ENCODE data around the gene IMPACT. TPM values are rescaled to one million over a fixed set of nuclear protein-coding genes. Genes with fewer than 3 reads are reported as not detected.

Gene IMPACT, protein sequence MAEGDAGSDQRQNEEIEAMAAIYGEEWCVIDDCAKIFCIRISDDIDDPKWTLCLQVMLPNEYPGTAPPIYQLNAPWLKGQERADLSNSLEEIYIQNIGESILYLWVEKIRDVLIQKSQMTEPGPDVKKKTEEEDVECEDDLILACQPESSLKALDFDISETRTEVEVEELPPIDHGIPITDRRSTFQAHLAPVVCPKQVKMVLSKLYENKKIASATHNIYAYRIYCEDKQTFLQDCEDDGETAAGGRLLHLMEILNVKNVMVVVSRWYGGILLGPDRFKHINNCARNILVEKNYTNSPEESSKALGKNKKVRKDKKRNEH
- 74.0 TPM for polyA plus RNA-seq (ENCODE audit: insufficient read length)
- long read RNA-seq, donor 1, transcript IMPACT-201 (11 exons, 3,792 nt) = major isoform, 16 of 16 reads
- long read RNA-seq, donor 1, partial matches to known transcripts = 0 of 16 reads
- long read RNA-seq, donor 1, other reads (novel, unspliced or antisense) = 0 of 16 reads
- long read RNA-seq, donor 2, transcript IMPACT-201 (11 exons, 3,792 nt) = major isoform, 10 of 12 reads
- long read RNA-seq, donor 2, partial matches to known transcripts = 0 of 12 reads
- long read RNA-seq, donor 2, other reads (novel, unspliced or antisense) = 0 of 12 reads
- long read RNA-seq, donor 3, transcript IMPACT-201 (11 exons, 3,792 nt) = major isoform, 7 of 7 reads
- long read RNA-seq, donor 3, partial matches to known transcripts = 0 of 7 reads
- long read RNA-seq, donor 3, other reads (novel, unspliced or antisense) = 0 of 7 reads
- long read RNA-seq, donor 4, partial matches to known transcripts = 0 of 1 reads
- long read RNA-seq, donor 4, other reads (novel, unspliced or antisense) = 0 of 1 reads
- long read RNA-seq, donor 5, transcript IMPACT-201 (11 exons, 3,792 nt) = major isoform, 20 of 20 reads
- long read RNA-seq, donor 5, partial matches to known transcripts = 0 of 20 reads
- long read RNA-seq, donor 5, other reads (novel, unspliced or antisense) = 0 of 20 reads
- long read RNA-seq, donor 6, transcript IMPACT-201 (11 exons, 3,792 nt) = major isoform, 14 of 15 reads
- long read RNA-seq, donor 6, partial matches to known transcripts = 0 of 15 reads
- long read RNA-seq, donor 6, other reads (novel, unspliced or antisense) = 0 of 15 reads
- long read RNA-seq, donor 7, transcript IMPACT-201 (11 exons, 3,792 nt) = major isoform, 19 of 21 reads
- long read RNA-seq, donor 7, partial matches to known transcripts = 0 of 21 reads
- long read RNA-seq, donor 7, other reads (novel, unspliced or antisense) = 0 of 21 reads
- long read RNA-seq, donor 8, transcript IMPACT-201 (11 exons, 3,792 nt) = major isoform, 5 of 7 reads
- long read RNA-seq, donor 8, partial matches to known transcripts = 0 of 7 reads
- long read RNA-seq, donor 8, other reads (novel, unspliced or antisense) = 0 of 7 reads

DNA sequence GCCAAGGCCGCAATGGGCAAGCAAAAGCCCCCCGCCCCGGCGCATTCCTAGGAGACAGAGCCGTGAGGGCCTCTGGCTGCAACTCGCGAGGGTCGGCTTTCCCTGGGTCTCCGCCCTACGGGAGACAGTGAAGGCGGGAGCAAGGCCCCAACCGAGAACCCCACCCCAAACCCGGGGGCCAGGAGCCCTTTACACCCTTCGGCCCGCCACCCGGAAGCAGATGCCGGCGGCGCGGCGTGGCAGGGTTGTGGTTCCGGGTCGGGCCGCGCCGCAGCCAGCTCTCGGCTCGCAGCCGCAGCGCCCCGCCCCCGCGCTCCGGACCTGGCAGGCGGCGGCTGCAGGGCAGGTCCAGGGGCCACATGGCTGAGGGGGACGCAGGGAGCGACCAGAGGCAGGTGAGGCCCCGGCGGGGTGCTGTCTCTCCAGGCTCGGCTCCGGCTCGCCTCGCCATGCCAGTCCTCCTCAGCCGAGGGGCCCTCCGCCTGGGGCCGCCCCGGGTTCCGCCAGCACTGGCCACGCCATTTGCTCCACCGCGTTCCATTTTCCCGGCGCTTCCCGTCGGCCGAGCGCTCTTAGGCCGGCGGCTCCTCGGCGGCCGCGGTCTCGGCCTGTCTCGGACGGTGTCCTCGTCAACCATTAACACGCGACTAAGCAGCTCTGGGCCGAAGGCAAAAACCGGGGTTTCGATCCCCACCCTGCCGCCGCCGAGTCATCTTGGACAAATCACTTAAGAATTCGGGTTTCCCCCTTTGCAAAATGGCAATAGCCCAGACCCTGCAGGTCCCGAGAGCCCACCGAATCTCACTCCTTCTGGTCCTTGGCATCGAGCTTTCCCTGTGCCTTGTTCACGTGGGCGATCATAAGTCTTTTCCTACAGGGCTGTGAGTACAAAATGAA lies at the start of gene IMPACT:
Gene IMPACT (plus strand): TSS at position 273 of the 897 bp plus-strand sequence. CDS start 87 bp downstream, at position 360.
- DNase-seq = peak; percentile 82

DNA sequence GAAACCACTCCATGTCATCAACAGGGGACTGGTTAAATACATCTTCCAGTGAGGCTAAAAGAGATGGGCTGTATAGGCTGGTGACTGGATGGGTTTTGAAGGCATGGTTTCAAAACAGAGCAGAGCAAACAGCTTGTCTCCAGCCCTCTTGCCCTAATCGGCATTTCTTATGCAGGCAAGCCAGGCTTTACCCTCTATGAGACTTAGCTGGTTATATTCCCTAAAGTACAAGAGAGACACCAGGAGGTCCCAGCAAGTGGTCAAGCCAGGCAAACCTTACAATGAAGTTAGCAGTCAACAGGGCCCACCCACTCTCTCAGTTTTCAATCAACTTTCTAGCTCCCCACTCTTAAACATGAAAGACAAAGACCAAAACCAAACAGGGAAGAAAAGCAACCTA lies 47.9 kb upstream of the IMPACT start:
- no peak for DNase-seq

DNA sequence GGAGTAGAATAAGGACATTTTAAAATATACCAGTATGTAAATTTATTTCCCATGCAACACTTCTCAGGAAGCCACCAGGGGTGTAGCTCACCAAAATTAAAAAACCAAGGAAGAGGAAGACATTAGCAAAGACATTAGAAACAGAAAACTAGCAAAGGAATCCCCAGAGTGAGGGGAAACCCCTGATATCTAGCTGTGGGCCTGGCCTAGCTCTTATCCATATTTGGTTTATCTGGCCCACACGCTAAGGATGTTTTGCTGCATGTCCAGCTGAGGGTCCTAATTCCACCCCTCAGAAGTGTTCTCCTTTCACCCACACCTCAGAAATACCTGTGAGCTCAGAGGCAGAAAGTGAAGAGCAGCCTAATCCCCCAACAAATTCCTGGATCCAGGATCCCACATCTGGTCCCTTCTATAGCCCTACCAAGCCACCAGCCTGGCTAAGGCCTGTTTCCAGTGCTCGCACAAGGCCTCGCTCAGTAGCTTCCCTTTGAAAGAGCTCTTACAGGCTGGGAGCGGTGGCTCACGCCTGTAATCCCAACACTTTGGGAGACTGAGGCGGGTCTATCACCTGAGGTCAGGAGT lies 46.2 kb upstream of the IMPACT start:
- no peak for DNase-seq

DNA sequence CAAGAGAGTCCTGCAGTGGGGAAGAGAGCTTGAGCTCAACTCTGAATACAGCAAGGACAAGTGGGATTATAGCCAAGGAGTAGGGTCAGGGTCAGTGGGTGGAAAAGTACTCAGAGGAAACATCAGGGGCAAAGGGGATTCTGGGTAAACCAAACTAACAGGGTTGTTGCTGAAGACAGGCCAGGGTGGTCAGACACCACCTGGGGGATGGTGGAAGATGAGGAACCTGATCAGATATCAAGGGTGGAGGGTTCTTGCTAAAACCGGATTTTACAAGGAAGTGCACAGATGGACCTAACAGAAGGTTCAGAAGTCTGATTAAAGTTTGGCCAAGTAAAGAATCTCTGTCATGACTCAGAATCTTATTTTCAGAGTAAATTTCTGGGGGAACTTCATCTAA lies 45.3 kb upstream of the IMPACT start:
- no peak for DNase-seq

DNA sequence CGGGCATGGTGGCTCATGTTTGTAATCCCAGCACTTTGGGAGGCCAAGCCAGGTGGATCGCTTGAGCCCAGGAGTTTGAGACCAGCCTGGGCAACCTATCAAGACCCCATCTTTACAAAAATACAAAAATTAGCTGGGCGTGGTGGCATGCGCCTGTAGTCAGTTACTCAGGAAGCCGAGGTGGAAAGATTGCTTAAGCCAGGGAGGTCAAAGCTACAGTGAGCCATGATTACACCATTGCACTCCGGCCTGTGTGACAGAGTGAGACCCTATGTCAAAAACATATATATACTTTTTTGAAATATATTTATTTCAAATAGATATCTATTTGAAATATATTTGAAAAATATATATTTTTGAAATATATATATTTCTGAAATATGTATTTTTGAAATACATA lies 39.8 kb upstream of the IMPACT start:
- DNase-seq = no peak

DNA sequence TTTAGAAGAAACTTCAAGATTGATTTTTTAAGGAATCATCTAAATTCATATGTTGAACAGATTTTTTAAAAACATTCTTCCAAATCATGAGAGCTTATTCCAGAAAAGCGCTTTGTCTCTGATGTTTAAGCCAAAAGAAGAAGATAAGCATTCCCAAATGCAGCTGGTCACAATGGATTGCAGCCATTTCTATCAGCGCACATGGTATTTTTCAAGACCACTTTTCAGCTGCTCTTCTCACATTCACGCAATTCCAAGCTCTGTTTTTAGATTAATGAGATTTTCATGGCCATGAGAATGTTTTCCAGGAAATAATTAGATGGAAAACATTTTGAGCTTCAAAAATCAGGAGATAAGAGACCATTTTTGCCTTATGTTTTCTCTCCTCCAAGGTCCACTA lies 37.5 kb upstream of the IMPACT start:
- no peak for DNase-seq

DNA sequence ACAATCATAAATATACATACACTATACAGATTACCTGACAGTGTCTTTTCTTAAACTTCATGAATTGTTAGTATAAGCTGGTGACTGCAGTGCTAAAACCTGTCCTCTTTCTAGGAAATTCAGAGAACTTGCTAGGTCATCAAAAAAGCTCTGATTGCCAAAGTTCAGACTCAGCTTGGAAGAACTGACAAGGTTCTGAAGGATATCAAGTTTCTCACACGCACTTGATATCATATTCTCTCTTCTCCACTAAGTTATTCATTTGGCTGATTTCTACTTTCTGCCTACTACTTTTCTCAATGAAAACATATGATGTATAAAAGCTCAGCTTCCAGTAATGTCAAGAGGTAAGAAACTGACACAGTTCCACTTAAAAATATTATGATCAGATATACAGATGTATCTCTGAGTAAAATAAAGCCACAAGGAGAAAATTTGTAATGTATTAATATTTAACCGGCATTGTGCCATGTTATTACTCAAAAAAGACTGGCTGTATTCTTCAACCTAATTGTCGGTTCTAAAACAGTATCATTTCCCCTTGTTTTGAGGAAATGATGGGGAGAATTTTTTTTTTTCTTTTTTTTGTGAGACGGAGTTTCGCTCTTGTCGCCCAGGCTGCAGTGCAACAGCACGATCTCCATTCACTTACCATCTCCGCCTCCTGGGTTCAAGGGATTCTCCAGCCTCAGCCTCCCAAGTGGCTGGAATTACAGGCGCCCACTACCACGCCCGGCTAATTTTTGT lies 31.2 kb upstream of the IMPACT start:
- DNase-seq = no peak

DNA sequence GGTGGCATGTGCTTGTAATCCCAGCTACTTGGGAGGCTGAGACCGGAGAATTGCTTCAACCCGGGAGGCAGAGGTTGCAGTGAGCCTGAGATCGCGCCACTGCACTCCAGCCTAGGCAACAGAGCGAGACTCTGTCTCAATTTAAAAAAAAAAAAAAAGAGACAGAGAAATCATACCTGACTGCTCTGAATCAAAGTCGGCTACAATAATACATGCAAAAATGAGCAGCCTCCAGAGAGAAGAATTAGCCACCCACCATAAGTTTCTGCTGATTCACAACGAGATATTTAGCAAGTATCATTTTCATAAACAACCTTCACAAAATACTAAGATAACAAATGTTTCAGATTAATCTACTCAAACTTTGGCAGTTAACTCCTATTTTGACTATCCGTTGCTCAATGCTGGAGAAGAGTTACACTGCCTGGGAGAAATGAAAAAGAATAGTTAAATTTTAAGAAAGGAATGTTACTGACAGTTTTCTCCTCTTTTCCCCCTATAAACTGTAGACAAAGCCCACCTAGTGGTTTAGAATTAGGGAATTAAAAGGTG lies 30.3 kb upstream of the IMPACT start:
- no peak for DNase-seq

DNA sequence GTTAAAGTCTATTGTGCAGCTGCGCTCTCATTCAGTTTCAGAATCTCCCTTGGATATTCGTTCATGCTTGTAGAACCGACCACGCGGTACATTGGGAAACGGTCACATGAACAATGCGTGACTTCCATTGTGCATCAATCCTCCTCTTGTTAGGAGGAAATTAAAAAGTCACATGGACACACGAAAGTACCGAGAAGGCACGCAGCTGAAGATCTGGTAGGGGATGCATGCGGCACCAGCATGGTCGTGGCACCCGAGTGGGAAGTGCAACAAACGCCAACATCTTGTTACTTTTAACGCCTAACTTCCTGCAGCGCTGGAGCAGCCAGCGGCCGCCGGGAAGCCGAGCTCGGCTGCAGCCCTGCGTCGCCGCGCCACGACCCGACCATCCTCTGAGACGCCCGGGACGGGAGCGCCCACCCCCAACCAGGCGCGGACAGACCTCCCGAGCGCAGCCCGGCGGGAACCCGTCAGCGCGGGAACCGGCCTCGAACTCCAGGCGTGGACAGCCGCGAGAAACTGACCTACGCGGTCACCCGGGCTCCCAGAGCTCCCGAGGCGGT lies 29.3 kb upstream of the IMPACT start:
- peak; percentile 62 for DNase-seq

DNA sequence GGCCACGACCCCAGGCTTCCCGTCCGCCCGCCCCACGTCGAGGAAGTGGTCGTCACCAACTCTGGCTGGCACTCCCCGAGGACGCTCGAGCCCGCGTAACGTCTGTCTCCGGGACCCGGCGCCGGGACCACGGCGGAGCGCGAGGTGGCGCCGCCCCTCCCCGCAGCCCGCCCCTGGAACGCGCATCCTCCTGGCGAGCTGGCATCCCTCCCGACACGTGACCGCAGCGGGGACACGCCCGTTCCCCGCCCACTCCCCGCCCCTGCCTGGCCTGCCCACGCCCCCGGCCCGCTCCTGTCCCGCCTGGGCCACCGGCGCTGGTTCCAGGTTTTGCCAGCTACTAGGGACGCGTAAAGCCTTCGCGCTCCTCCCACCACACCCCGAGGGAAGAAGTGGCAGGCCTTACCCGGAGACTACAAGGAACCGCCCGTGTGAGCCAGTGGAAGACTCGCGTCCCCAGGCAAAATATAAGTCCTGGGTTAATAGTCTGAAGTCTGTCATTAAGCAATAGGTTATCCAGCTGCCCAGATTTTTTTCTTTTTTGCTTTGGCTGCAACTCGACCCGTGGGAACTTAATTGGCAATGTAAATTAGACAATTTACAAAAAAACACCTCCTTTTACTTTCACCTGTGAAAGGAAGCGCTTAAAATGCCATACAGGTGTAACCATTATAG lies 28.6 kb upstream of the IMPACT start, which contains the start of gene OSBPL1A:
Gene OSBPL1A (minus strand): TSS at position 131 of the 675 bp plus-strand sequence. CDS start 20,291 bp downstream, outside the sequence.
- peak; percentile 88 for DNase-seq

DNA sequence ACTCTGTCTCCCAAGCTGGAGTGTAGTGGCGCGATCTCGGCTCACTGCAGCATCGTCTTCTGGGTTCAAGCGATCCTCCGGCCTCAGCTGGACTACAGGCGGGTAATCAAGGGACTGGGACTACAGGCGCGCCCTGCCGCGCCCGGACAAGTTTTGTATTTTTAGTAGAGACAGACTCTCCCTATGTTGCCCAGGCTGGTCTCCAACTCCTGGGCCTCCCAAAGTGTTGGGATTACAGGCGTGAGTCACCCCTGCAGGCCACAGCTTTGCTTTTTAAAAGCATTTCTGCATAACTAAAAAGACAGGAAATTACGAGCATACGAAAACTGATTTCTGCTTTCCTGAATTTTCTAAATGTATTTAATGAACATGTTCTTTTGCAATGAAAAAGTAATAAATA lies 27.9 kb upstream of the IMPACT start:
- DNase-seq = no peak

DNA sequence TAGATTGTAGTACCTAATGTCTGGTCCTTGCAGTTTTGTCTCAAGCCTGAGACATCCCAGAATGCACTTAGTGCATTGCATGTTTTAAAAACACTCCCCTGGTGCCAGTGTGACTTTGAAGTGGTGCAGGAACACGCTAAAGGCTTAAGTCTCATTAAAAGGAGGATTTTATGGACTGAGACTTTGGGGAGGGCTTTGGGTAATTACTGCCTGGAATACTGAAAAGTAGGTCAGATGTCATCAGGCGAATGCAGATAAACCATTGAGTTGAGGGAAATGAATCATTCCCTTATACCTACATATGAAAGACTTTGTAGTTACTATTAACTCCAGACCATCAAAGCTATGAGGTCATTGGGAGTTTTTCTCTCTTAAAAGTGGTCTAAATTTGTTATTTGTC lies 25.9 kb upstream of the IMPACT start:
- DNase-seq = peak; percentile 37

DNA sequence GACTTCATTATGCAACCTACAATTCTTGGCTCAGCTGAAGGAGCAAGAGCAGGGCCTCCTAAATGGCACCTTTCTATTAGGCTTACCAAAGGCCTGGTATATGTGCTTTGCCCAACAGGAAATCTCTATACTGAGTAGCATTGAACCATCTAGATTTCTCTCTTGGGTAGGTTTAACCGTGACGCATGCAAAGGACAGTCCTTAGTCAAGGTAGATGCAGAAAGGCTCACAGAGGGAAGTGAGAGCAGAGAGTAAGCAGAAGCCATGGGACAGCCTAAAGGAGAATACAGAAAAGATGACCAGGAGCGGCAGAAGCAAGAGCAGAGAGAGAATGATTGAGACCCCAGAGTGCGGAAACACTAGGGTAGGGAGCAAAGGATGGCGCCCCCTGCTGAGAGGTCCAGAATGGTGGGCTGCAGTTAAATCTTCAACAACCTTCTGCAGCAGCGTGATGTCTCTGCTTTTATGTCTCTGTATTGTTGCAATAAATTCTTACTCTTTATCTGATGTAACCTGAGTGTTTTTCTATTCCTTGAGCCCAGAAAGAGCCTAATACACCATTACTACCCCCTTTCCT lies 24.2 kb upstream of the IMPACT start:
- DNase-seq = no peak

DNA sequence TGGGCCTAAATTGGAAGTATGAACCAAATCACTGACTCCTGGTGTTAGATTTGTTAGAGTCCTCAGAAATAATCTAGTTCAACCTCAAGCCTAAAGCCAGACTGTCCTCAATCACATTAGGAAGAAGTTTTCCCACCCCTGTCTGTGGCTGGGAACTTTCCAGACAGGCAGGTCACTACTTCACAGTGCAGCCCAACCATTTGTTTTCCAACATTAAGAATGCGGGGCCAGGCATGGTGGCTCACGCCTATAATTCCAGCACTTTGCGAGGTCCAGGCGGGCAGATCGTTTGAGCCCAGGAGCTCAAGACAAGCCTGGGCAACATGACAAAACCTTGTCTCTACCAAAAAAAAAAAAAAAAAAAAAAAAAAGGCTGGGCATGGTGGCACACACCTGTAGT lies 23.4 kb upstream of the IMPACT start:
- no peak for DNase-seq

DNA sequence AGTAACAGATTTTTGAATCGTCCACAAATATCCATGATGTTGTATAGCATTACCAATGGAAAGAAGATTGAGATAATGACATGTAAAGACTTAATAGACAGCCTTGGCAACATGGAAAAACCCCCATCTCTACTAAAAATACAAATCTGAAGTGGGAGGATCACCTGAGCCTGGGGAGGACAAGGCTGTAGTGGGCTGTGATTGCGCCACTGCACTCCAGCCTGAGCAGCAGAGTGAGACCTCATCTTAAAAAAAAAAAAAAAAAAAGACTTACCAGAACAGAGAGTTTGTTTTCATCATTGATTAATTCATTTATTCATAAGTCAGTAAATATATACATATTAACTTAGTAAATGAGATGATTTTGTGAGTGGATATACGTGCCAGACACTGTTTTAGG lies 21.9 kb upstream of the IMPACT start:
- DNase-seq = no peak

DNA sequence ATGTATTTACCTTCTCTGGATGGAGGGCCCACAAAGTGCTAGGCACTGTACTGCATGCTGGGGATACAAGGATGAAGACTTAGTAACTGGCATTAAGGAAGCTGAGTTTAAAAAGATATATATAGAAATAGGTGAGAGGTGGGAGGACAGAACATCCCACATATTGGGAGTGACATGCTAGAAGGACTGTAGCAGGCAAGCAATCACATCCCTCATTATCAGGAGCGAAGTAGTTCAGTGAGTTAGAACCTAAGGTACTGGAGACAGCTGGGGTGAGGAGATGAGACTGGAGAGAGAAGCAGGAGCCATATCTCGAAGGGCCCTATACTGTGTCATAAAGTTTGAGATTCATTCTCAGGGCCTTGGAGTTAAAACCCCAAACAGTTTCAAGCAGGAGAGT lies 18.0 kb upstream of the IMPACT start:
- DNase-seq = no peak

DNA sequence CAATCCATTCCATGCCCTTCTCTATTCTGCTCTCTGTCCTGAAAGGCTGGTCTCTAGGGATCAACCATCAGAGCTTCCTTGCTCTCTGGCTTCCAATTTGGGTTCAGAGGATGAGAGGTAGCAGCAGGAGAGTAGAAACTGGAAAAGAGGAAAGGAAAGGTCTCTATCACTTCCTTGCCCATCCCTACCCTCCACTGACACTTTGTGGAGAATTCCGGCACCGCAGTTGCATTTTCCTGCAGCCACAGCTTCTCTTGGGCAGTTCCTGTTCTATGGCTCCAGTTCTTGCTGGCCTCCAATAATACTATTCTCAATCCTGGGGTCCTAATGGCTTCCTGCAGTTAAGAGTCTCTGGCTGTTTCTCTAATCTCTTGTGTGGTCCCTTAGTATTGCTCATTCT lies 13.3 kb upstream of the IMPACT start:
- no peak for DNase-seq

Data from left kidney (tissue), 8 donors.